Measurements from ENCODE around the gene TMEM184A. TPM values are rescaled to one million over a fixed set of nuclear protein-coding genes. Genes with fewer than 3 reads are reported as not detected.

TMEM184A gene
- total RNA-seq, 1 donor from 2014 or later = not detected

GRCh38 chr7:1539181-1539881 is 16.7 kb downstream of the TMEM184A start:
- H3K9me3 Mint-ChIP-seq = no peaks in the 10 kb centered on the region
- H3K27me3 Mint-ChIP-seq = no peaks in the 10 kb centered on the region
- no peak overlapping the region for H3K4me3 Mint-ChIP-seq
- no peak for DNase-seq
- H3K27ac Mint-ChIP-seq = no peak overlapping the region
- H3K4me1 Mint-ChIP-seq = peaks cover 2% of the 10 kb centered on the region
- H3K36me3 Mint-ChIP-seq (ENCODE audit: low read depth) = peaks cover 12% of the 10 kb centered on the region
- intact Hi-C loops (cut with micrococcal nuclease) = no loop called here

GRCh38 chr7:1538544-1539180 is 17.3 kb downstream of the TMEM184A start:
- Mint-ChIP-seq H3K9me3 (no peaks in the 10 kb centered on the region), H3K36me3 (ENCODE audit: low read depth) (peaks cover 10% of the 10 kb centered on the region), H3K4me3 (no peak overlapping the region), H3K27ac (no peak overlapping the region), H3K27me3 (no peaks in the 10 kb centered on the region), H3K4me1 (peaks cover 4% of the 10 kb centered on the region)
- no peak for DNase-seq
- intact Hi-C loops (cut with micrococcal nuclease) = no loop called here

GRCh38 chr7:1537535-1538412 is 18.2 kb downstream of the TMEM184A start:
- Mint-ChIP-seq H3K36me3 (ENCODE audit: low read depth) (peaks cover 10% of the 10 kb centered on the region), H3K27me3 (no peaks in the 10 kb centered on the region), H3K4me3 (no peak overlapping the region), H3K4me1 (peaks cover 13% of the 10 kb centered on the region), H3K27ac (no peak overlapping the region), H3K9me3 (no peaks in the 10 kb centered on the region)
- DNase-seq = no peak
- intact Hi-C loops (cut with micrococcal nuclease) = no loop called here

GRCh38 chr7:1536743-1537534 is 19.1 kb downstream of the TMEM184A start:
- H3K27me3 Mint-ChIP-seq = no peaks in the 10 kb centered on the region
- no peak for DNase-seq

GRCh38 chr7:1536455-1536742 is 19.6 kb downstream of the TMEM184A start:
- DNase-seq = no peak
- H3K4me3 Mint-ChIP-seq = no peak overlapping the region
- intact Hi-C loops (cut with micrococcal nuclease) = no loop called here
- no peaks in the 10 kb centered on the region for H3K9me3 Mint-ChIP-seq
- H3K27me3 Mint-ChIP-seq = no peaks in the 10 kb centered on the region
- peaks cover 21% of the 10 kb centered on the region for H3K4me1 Mint-ChIP-seq
- no peak overlapping the region for H3K27ac Mint-ChIP-seq
- peaks cover 9% of the 10 kb centered on the region for H3K36me3 Mint-ChIP-seq (ENCODE audit: low read depth)

More at GRCh38 chr7:1536743-1537534, 19.1 kb downstream of the TMEM184A start:
- no peaks in the 10 kb centered on the region for H3K9me3 Mint-ChIP-seq
- peaks cover 10% of the 10 kb centered on the region for H3K36me3 Mint-ChIP-seq (ENCODE audit: low read depth)
- H3K4me3 Mint-ChIP-seq = no peak overlapping the region
- peaks cover 18% of the 10 kb centered on the region for H3K4me1 Mint-ChIP-seq
- intact Hi-C loops (cut with micrococcal nuclease) = no loop called here
- no peak overlapping the region for H3K27ac Mint-ChIP-seq

GRCh38 chr7:1535701-1536454 is 20.1 kb downstream of the TMEM184A start:
- H3K36me3 Mint-ChIP-seq (ENCODE audit: low read depth) = peaks cover 5% of the 10 kb centered on the region
- no peak overlapping the region for H3K27ac Mint-ChIP-seq
- no peak for DNase-seq
- H3K4me1 Mint-ChIP-seq = peaks cover 21% of the 10 kb centered on the region
- H3K9me3 Mint-ChIP-seq = no peaks in the 10 kb centered on the region
- H3K4me3 Mint-ChIP-seq = no peak overlapping the region
- no peaks in the 10 kb centered on the region for H3K27me3 Mint-ChIP-seq
- intact Hi-C loops (cut with micrococcal nuclease) = no loop called here

GRCh38 chr7:1535100-1535458 is 20.9 kb downstream of the TMEM184A start:
- H3K4me1 Mint-ChIP-seq = peaks cover 22% of the 10 kb centered on the region
- H3K9me3 Mint-ChIP-seq = no peaks in the 10 kb centered on the region
- H3K27me3 Mint-ChIP-seq = no peaks in the 10 kb centered on the region
- no peak overlapping the region for H3K4me3 Mint-ChIP-seq
- no peak for DNase-seq
- intact Hi-C loops (cut with micrococcal nuclease) = no loop called here
- no peak overlapping the region for H3K27ac Mint-ChIP-seq
- peaks cover 5% of the 10 kb centered on the region for H3K36me3 Mint-ChIP-seq (ENCODE audit: low read depth)

- H3K27me3 Mint-ChIP-seq = no peaks in the 10 kb centered on the region
Observed at GRCh38 chr7:1534330-1535099, 21.5 kb downstream of the TMEM184A start.

GRCh38 chr7:1533547-1534329 is 22.3 kb downstream of the TMEM184A start:
- intact Hi-C loops (cut with micrococcal nuclease) = loop anchor here (2.0 to 5.0 kb wide), 3 partner anchors 75 to 873 kb away; partner anchors contain the start of genes MICALL2 and ZFAND2A
- Mint-ChIP-seq H3K27ac (peak overlapping the region; percentile 94), H3K9me3 (no peaks in the 10 kb centered on the region), H3K36me3 (ENCODE audit: low read depth) (peaks cover 5% of the 10 kb centered on the region), H3K4me3 (peak overlapping the region; percentile 91), H3K4me1 (peaks cover 24% of the 10 kb centered on the region), H3K27me3 (no peaks in the 10 kb centered on the region)
- peak; percentile 69 for DNase-seq

More at GRCh38 chr7:1534330-1535099, 21.5 kb downstream of the TMEM184A start:
- no peaks in the 10 kb centered on the region for H3K9me3 Mint-ChIP-seq
- H3K36me3 Mint-ChIP-seq (ENCODE audit: low read depth) = peaks cover 5% of the 10 kb centered on the region
- H3K27ac Mint-ChIP-seq = no peak overlapping the region
- intact Hi-C loops (cut with micrococcal nuclease) = loop anchor here (5.0 kb wide), 1 partner anchor 372 kb away; the partner anchor contains the start of gene ZFAND2A
- peaks cover 24% of the 10 kb centered on the region for H3K4me1 Mint-ChIP-seq
- no peak overlapping the region for H3K4me3 Mint-ChIP-seq
- no peak for DNase-seq

- Mint-ChIP-seq H3K36me3 (ENCODE audit: low read depth) (peaks cover 5% of the 10 kb centered on the region), H3K4me3 (peak overlapping the region; percentile 91), H3K27me3 (no peaks in the 10 kb centered on the region), H3K27ac (peak overlapping the region; percentile 94), H3K4me1 (peaks cover 24% of the 10 kb centered on the region), H3K9me3 (no peaks in the 10 kb centered on the region)
- no peak for DNase-seq
- intact Hi-C loops (cut with micrococcal nuclease) = loop anchor here (2.0 to 5.0 kb wide), 3 partner anchors 74 to 874 kb away; partner anchors contain the start of genes MICALL2 and ZFAND2A
Observed at GRCh38 chr7:1533255-1533546, 22.8 kb downstream of the TMEM184A start.

- H3K27ac Mint-ChIP-seq = peak overlapping the region; percentile 94
- H3K4me1 Mint-ChIP-seq = peaks cover 24% of the 10 kb centered on the region
- H3K4me3 Mint-ChIP-seq = peak overlapping the region; percentile 91
- H3K27me3 Mint-ChIP-seq = no peaks in the 10 kb centered on the region
- H3K9me3 Mint-ChIP-seq = no peaks in the 10 kb centered on the region
- H3K36me3 Mint-ChIP-seq (ENCODE audit: low read depth) = peaks cover 5% of the 10 kb centered on the region
- peak; percentile 87 for DNase-seq
- intact Hi-C loops (cut with micrococcal nuclease) = loop anchor here (1.0 to 5.0 kb wide), 5 partner anchors 28 to 874 kb away; partner anchors contain the start of genes INTS1, MICALL2 and ZFAND2A
Observed at GRCh38 chr7:1532456-1533254, 23.4 kb downstream of the TMEM184A start.
